ENCODE results near the gene KIRREL2. TPM values are rescaled to one million over a fixed set of nuclear protein-coding genes. Genes with fewer than 3 reads are reported as not detected.

Gene KIRREL2
- polyA plus RNA-seq, 1 experiment = not detected

- H3K9me3 ChIP-seq (ENCODE audit: control insufficient read depth, insufficient read depth, low read length) = no peaks in the 10 kb centered on the region
- POLR2A ChIA-PET = no interaction called here
- H3K27me3 ChIP-seq (ENCODE audit: control insufficient read depth, insufficient read depth, low read length) = peaks cover 18% of the 10 kb centered on the region
- no peak for TF ChIP-seq CTCF (IDR thresholded peaks at IDR 0.05; ENCODE audit: low read depth, low read length)
- H3K4me3 ChIP-seq (ENCODE audit: low read depth, low read length) = no peak overlapping the region
- H3K27ac ChIP-seq (ENCODE audit: low read depth, low read length) = no peak overlapping the region
- CTCF ChIA-PET = no interaction called here
- no peak for DNase-seq (ENCODE audit: low read depth, low spot score)
These were observed 43.4 kb upstream of the KIRREL2 start for GRCh38 chr19:35813043-35813890.

- CTCF ChIA-PET = no interaction called here
- TF ChIP-seq CTCF (IDR thresholded peaks at IDR 0.05; ENCODE audit: low read depth, low read length) = no peak
These were observed 40.4 kb upstream of the KIRREL2 start for GRCh38 chr19:35816262-35816661.

GRCh38 chr19:35816846-35817245 is 39.9 kb upstream of the KIRREL2 start:
- Histone ChIP-seq H3K27ac (ENCODE audit: low read depth, low read length) (no peak overlapping the region), H3K4me3 (ENCODE audit: low read depth, low read length) (no peak overlapping the region), H3K27me3 (ENCODE audit: control insufficient read depth, insufficient read depth, low read length) (peaks cover 17% of the 10 kb centered on the region), H3K9me3 (ENCODE audit: control insufficient read depth, insufficient read depth, low read length) (no peaks in the 10 kb centered on the region)
- ChIA-PET CTCF (no interaction called here), POLR2A (no interaction called here)
- no peak for TF ChIP-seq CTCF (IDR thresholded peaks at IDR 0.05; ENCODE audit: low read depth, low read length)
- no peak for DNase-seq (ENCODE audit: low read depth, low spot score)

More at GRCh38 chr19:35816262-35816661, 40.4 kb upstream of the KIRREL2 start:
- no peak for DNase-seq (ENCODE audit: low read depth, low spot score)
- H3K27me3 ChIP-seq (ENCODE audit: control insufficient read depth, insufficient read depth, low read length) = peaks cover 22% of the 10 kb centered on the region
- no peak overlapping the region for H3K27ac ChIP-seq (ENCODE audit: low read depth, low read length)
- H3K4me3 ChIP-seq (ENCODE audit: low read depth, low read length) = no peak overlapping the region
- H3K9me3 ChIP-seq (ENCODE audit: control insufficient read depth, insufficient read depth, low read length) = no peaks in the 10 kb centered on the region
- POLR2A ChIA-PET = no interaction called here

- CTCF ChIA-PET = interaction anchor here (0.5 to 2.3 kb wide), 3 partner anchors 122 to 822 kb away, joined by 4 to 22 read pairs (median 5); no protein-coding TSS in a partner anchor
- H3K27ac ChIP-seq (ENCODE audit: low read depth, low read length) = no peak overlapping the region
- no peak for TF ChIP-seq CTCF (IDR thresholded peaks at IDR 0.05; ENCODE audit: low read depth, low read length)
- DNase-seq (ENCODE audit: low read depth, low spot score) = no peak
- H3K9me3 ChIP-seq (ENCODE audit: control insufficient read depth, insufficient read depth, low read length) = no peaks in the 10 kb centered on the region
- peaks cover 10% of the 10 kb centered on the region for H3K27me3 ChIP-seq (ENCODE audit: control insufficient read depth, insufficient read depth, low read length)
- H3K4me3 ChIP-seq (ENCODE audit: low read depth, low read length) = no peak overlapping the region
- POLR2A ChIA-PET = no interaction called here
These were observed 38.3 kb upstream of the KIRREL2 start for GRCh38 chr19:35818445-35818844.

GRCh38 chr19:35822579-35822978 is 34.1 kb upstream of the KIRREL2 start:
- no peak for TF ChIP-seq CTCF (IDR thresholded peaks at IDR 0.05; ENCODE audit: low read depth, low read length)
- POLR2A ChIA-PET = no interaction called here
- CTCF ChIA-PET = no interaction called here
- Histone ChIP-seq H3K9me3 (ENCODE audit: control insufficient read depth, insufficient read depth, low read length) (no peaks in the 10 kb centered on the region), H3K27ac (ENCODE audit: low read depth, low read length) (no peak overlapping the region), H3K27me3 (ENCODE audit: control insufficient read depth, insufficient read depth, low read length) (peaks cover 4% of the 10 kb centered on the region), H3K4me3 (ENCODE audit: low read depth, low read length) (no peak overlapping the region)
- DNase-seq (ENCODE audit: low read depth, low spot score) = no peak
